Dedifferentiated amniotic fluid mesenchymal stem cell (primary cell): ENCODE data around the gene SHISAL1.

Source experiments
- DNase-seq: peaks from one replicate; pipeline ENCODE4 v3.0.0-alpha.2; 2016; ENCODE audit errors: extremely low spot score

SHISAL1 gene

DNA sequence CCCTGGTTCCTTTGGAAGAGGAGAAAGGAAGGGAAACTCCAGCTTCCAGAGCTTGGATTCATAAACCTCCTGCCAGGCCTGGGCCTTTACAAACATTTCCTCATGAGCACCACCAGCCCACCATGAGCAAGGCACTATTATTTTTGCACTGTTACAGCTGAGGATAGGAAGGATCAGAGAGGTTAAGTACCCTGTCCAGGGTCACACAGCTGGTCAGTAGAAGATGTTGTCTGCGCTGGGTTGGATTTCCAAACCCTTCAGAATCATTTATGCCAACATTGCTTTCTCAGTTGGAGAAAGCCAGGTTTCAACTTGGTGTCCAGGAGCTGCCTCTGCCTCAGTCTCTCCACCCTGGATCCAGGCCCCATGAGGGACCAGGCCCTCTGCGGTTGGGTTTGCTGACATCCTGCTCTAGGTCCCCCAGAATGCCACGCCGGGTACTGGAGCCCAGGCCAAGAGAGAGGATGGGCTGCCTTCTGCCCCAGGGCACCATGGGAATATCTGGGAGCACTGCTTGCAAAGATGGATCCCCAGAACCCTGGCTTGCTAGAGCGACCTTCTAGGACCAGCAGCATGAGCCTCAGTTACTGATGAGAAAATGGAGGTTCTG, 29.7 kb upstream of the SHISAL1 start:
- no peak for DNase-seq

DNA sequence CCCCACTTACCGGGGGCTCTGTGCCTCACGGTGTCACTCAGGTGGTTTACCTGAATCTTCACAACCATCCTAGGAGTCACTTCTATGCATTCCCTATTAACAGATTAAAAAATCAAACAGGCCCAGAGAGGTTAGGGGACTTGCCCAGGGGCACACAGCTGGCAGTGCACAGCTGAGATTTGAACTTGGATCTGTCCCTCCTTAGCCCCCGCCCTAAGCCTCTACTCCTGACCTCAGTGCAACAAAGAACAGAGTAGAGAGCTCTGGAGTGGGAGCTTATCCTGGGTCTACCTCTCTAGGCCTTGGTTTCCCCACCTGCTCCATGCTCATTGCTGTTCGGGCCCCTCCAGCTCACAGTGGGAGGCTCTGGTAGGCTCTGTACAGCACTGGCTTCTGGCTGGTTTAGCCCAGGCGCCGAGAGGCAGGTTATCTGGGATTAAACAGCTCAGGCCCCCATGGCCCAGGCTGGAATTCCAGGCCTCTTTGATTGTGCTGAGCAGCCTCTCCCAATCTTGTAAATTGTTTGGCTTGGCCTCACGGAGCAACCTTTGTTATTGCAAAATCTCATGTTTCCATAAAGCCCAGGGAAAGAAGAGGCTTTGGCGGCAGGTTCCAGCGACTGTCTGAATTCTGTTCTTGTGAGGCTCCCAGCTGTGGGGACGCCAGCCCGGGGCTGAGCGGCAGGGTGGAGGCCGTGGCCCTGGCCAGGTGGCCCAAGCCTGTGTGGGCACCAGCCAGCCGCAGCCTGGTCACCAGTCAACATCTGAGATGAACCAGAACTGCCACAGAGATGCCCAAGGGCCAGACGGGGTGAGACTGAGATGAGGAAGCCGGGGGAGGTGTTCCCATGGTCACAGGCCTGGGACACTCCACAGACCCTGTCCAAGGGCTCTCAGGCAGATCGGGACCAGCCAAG, 28.9 kb upstream of the SHISAL1 start:
- peak; percentile 43 for DNase-seq

DNA sequence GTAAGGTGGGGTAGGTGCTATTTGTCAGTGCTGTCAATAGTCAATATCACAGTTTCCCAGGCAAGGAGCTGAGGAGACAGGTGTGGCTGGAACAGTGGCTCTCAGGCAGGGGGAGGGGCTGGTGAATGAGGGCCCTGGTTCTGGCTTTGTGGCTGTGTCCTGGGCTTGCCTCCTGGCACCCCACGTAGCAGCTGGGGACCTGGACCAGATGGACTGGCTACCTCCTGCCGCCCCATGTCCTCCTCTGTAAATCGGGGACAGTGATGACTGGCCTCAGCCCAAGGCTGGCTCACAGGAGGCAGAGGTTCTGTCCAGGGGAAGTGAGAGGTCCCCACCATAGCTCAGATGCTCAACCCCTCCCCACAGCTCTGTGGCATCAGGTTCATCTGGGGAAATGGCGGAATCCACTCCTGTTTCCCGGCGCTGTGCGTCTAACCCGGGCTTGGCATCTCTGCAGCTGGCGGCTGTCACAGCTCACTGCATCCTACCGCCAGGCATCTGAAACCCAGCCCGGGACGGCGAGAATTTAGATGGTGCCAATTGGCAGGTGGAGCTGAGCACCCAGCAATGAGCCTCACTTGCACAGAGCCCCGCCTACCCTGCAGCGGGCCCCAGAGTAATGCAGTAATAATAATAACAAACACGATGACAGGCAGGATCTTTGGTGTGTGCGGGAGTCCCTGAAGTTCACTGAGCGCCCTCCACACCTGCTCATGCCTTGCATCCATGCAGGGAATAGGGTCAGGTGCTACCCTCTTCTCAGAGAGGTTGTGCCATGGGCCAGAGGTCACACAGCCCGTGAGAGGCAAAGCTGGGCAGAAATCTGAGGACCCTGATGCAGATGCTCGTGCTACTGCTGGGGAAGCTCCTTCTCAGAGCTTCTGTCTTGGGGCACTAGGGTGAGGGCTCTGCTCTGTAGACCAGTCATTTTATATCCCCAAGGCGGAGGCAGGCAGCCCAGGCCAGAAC, 27.8 kb upstream of the SHISAL1 start:
- no peak for DNase-seq

DNA sequence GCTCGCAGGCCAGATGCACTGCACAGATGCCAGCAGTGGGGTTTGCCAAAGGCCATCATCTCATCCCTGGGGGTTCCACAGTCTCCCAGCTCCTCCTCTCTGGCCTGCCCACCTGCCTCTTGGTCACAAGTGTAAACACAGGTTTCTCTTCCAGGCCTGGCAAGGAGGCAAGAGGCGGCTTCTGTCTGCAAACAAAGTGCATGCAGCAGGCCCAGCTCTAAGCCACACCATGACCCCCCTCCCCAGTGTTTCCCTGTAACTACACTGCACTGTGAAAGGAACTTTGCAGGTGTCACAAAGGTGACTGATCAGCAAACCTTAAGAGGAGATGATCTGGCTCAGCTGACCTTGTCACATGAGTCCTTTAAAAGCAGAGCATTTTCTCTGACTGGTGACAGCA, 26.2 kb upstream of the SHISAL1 start:
- no peak for DNase-seq

DNA sequence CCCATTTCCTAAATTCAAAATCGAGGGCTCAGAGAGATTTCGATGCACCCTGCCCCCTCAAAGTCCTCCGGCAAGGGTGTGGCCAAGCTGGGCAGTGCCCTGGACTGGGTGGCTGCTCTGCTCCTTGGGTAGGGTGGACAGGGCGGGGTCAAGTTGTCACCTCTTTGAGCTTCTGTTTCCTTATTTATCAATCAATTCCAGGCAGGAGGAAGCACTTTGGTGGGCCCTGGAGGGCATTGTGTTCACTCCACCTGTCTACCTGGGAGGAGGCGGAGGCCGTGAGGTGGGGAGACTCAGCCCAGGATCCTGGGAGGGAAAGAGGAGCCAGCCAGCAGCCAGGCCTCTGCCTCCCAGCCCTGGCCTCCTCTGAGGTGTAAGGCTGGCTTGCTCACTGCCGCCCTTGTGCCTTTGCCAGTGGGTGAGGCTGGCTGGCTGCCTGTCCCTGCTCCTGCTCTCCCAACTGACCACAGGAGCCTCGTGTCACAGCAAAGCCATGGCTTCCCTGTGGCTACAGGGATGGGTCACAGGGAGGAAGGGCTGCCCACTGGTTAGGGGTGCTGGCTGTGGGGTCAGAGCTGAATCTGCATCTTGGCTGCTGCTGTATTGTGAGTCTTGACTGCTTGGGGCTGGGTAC, 25.5 kb upstream of the SHISAL1 start:
- no peak for DNase-seq

DNA sequence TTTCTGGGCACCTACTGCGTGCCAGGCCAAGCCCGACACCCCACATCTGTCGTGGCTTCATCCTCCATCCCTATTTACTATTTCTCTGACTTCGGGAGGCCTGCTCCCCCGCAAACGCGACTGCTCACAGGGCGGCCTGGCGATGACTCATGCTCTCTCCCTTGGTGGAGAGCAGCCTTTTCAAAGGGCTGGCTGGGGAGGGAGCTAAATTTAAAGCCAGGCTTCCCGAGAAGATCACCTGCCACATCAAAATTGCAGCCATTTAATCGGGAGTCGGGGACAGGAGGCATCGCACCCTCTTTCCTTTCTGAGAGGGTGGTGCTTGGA, 24.9 kb upstream of the SHISAL1 start:
- DNase-seq = peak; percentile 32

DNA sequence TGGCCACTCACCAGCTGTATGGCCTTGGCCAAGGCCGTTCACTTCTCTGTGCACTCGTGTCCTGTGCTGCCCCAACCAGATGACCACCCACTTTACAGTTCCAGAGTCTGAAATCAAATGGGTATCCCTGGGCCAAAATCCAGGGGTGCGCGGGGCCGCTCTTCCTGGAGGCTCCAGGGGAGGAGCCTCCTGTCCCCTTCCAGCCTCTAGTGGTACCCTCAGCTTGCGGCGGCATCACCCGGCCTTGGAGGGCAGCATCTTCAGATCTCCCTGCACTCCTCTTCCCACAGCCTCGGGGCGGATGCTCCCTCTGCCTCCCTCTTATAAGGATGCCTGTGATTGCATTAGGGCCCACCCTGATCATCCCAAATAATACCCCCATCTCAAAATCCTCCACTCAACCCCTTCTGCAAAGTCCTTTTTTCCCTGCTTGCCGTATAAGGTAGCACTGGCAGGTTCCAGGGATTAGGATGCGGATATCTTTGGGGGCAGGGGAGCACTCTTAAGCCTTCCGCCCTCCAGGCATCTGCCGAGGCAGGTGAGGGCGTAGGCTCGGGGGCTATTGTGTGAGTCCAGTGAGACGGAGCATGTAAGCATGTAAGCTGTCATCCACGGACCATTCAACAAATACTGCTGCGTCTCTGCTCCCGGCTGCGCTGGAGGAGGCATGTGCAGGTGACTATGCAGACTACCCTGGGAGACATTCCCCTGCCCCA, 24.4 kb upstream of the SHISAL1 start:
- no peak for DNase-seq

DNA sequence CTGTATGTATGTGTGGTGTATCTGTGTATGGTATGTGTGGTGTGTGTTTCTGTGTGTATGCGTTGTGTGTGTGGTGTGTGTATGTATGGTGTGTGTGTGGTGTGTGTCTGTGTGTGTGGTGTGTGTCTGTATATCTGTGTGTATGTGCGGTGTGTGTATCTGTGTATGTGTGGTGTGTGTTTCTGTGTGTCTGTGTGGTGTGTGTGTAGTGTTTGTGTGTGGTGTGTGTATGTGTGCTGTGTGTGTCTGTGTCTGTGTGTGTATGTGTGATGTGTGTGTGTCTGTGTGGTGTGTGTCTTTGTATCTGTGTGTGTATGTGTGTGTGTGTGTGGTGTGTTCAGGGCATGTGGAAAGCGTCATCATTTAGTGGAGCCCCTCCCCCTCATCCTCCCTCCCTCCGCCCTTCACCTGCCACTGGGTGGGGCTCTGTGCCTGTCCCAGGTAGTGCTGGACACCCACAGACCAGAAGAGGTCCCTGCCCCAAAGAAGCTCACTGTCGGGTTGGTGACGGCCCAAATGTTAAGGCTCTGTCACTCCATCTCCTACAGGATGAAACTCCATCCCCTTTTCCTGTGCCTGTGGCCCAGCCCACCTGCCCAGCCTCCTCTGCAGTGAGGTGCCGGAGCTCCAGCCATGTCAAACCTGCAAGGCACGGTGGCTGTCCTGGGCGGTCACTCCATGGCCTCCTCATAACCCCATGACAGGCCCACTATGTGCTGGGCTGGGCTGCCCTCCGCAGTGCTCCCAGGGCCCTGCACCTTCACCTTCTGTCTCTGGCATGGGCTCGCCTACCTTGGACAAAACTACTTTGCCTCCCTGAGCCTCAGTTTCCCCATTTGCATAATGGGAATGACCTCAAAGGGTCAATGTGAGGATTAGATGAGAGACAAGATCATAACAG, 23.4 kb upstream of the SHISAL1 start:
- DNase-seq = no peak

DNA sequence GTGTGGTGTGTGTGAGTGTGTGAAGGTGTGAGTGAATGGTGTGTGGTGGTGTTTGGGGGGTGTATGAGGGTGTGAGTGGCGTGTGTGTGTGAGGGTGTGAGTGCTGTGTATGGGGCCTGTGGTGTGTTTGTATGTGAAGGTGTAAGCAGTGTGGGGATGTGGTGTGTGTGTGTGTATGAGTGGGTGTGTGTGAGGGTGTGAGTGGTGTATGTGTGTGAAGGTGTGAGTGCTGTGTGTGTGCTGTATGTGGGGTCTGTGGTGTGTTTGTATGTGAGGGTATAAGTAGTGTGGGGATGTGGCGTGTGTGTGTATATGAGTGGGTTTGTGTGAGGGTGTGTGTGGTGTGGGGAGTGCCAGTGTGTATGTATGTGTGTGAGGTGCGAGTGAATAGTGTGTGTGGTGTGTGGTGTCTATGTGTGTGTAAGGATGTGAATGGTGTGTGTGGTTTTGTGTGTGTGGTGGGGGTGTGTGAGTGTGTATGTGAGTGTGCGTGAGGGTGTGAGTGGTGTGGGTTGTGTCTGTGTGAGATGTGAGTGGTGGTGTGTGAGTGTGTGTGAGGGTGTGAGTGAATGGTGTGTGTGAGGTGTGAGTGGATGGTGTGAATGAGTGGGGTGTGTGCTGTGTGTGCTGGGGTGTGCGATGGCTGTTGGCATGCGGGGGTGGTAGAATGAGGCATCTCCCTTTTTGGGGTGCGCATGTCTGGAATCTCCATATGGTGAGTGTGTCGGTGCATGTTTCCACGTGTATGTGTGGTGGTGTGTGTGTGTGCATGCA, 22.5 kb upstream of the SHISAL1 start:
- DNase-seq = no peak

DNA sequence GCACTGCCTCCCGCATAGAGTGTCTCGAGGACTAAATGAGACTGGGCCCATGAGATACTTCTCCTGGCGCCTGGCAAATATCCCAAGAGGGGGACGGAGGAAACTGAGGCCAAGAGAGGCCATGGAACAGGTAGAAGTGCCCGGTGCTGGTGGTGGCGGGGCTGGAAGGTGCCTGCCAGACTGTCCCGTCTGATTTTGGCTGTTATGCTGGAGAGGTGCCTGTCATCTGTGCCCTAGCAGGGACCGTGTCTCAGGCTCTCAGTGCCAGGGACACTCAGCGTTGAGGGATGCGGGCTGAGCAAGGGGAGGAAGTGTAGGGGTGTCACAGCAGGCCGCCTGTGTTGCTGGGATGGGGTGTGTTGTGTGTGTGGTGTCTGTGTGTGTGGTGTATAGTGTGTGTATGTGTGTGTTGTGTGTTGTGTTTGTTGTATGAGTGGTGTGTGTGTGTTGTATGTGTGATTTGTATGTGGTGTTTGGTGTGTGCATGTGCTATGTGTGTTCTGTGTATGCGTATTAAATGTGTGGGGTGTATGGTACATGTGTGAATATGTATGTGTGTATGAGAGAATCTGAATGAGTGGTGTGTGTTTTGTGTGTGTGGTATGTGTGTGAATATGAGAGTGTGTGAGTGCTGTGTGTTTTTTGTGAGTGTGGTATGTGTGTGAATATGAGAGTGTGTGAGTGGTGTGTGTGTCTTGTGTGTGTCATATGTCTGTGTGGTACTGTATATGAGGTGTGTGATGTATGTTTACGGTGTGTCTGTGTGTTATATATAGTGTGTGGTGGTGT, 21.3 kb upstream of the SHISAL1 start:
- no peak for DNase-seq

DNA sequence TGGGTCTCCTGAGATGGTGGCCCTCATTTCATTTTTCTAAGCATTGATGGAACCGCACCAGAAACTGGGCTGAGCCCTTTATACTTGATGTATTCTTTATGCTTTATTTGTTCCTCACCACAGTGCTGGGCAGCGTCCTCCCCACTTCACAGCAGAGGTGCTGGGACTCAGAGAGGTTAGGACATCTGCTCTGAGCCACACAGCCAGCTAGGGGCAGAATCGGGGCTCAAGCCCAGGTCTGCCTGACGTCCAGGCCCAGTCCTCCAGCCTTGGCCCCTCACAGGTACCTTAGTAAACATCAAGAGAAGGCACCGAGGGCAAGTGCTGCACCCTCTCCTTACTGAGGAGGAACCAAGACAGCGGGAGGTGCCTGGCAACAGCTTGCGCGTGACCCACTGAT, 20.2 kb upstream of the SHISAL1 start:
- no peak for DNase-seq

DNA sequence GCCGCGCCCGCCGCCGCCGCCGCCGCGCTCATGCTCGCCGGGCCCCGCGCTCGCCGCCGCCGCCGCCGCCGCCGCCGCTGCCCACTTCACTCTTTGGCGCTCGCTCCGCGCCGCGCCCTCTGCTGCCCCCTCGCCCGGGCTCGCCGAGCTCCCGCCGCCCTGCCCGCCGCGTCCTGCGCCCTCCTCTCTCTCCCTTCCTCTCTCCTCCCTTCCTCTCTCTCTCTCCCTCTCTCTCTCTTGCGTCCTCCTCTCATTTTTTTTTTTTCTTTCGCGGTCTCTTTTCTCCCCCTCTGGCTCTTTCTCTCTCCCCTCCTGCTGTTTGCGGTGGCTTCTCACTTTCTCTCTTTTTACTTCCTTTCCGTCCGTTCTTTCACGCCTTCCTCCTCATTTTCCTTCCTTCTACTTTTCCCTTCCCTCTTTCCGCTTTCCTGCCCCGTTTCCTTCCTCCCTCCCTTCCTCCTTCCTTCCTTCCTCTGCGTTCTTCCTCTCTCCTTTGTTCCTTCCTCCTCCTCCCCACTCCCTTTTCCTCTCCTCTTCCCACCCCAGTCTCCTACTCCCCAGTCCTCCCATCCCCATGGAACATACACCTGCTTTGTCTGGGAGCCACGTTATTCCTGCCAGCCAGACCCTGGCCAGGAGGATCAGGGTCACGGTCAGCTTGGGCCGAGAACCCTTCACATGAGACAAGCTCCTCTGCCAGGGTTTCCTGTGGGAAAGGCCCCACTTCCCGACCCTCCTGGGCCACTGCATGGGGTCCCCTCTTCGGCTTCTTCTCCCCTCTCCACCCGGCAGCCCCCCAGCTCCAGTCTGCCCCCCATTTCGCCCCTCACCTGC, 19.3 kb upstream of the SHISAL1 start:
- DNase-seq = peak; percentile 44

DNA sequence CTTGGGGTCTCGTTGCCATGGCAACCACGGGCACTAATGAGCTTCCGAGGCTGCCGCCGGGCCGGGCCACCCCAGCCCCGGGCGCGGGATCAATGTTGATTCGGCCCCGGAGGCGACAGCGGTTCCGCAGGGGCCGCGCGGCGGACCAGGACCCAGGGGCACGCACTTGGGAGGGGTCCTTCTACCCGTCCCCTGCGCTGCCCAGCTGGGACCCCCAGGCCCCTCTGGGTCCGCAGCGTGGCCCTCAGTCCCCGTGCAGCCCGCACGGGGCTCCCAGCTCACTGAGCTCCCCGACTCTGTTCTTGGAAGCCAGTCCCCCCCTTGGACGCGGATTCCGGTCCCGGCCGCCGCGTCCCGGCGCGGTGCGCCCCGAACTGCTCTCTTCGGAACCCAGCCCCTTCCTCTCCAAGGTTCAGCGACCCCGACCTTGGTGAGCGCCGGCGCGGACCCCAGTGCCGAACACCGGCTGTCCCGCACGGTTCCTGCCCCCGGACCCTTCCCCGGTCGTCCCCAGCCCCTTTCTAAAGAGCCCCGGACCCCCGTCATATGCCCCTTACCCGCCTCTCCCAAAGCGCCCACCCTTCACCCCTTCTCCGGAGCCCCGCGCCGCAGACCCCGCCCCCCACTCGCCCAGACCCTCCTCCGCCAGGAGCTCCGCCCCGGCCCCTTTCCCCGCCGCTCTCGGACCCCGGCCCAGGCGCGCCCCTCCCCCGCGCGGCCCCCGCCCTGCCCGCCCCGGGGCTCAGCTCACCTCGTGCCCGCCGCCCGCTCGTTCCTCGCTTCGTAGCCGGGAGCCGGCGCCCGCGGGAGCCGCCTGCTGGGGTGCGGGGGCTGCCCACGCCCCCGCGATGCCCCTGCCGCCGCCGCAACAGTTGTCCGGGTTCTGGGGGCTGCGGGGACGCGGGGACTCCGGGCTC, 18.3 kb upstream of the SHISAL1 start:
- DNase-seq = no peak

DNA sequence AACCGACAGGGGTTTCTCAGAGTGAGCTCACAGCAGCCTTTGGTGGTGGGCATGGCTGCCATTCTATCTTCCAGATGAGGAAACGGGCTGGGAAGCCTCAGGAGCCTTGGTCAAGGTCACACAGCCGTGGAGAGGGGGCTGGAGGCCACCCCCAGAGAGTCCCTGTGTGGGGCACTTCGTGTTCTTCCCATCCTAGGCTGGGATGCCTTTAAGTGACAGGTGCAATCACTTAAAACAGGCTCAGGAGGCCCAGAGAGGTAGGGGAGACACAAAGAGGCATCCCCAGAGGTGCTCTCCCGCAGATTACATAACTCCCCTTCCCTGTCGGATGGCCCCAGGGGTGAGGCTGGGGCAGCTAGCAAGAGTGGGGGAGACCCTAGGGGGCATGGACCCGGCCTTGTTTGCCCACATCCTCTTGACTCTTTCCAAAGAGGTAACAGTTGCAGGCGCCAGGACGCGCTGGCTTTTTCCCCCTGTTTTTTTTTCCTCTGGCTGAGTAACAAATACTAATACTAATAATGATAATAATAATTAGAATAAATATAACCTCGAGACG, 17.5 kb upstream of the SHISAL1 start:
- DNase-seq = no peak

DNA sequence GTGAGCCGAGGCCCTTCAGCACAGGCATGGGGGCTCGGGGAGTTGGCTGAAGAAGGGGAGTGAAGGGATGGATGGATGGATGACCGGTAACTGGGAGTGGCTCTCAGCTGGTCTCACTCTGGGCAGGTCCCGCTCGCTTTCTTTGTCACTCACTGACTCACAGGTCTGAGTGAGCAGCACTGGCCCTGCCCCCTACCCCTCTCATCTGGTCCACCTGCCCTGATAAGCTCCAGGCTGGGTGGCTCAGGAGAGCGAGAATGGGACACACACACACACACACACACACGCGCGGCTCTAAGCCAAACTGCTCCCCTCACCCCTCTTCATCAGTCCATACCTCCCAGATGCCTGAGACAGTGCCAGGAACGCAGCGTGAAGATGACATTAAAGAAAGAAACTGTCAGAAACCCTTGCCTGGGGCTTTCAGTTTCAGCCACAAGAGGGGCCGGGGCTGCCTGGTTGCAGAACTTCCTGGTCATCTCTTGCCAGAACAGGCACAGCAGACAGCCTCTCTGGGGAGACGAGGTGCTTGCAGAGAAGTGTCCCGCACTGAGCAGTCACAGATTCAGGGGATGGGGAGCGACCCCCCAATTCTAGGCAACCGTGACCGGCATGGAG, 16.5 kb upstream of the SHISAL1 start:
- no peak for DNase-seq

DNA sequence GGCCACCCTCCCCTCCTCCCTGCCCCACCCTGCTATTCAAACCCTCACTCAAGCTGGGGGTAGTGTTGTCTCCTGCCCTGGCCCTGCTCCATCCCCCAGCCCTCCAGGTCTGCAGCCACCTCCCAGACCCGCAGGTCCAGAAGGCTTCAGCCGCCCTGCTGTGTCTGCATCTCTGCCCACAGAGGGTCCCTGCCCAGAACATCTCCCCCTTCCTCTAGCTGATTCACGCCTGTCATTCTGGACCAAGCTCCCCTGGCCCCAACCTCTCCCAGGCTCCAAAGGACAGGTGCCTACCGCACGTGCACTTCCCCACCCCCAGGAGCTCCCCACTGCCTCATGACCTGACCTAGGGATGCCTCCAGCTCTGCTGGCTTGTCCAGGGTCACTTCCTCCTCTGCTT, 16.0 kb upstream of the SHISAL1 start:
- DNase-seq = no peak
